HG02885 (cell line): ENCODE data around the gene RAB11FIP4.

Experiments used
- ATAC-seq: cut with Tn5 transposase; IDR thresholded peaks from one replicate; pipeline ENCODE4 v1.9.1; 2021; ENCODE audit warnings: mild to moderate bottlenecking; ENCODE audit not compliant: unreplicated experiment, poor library complexity

Gene RAB11FIP4

DNA sequence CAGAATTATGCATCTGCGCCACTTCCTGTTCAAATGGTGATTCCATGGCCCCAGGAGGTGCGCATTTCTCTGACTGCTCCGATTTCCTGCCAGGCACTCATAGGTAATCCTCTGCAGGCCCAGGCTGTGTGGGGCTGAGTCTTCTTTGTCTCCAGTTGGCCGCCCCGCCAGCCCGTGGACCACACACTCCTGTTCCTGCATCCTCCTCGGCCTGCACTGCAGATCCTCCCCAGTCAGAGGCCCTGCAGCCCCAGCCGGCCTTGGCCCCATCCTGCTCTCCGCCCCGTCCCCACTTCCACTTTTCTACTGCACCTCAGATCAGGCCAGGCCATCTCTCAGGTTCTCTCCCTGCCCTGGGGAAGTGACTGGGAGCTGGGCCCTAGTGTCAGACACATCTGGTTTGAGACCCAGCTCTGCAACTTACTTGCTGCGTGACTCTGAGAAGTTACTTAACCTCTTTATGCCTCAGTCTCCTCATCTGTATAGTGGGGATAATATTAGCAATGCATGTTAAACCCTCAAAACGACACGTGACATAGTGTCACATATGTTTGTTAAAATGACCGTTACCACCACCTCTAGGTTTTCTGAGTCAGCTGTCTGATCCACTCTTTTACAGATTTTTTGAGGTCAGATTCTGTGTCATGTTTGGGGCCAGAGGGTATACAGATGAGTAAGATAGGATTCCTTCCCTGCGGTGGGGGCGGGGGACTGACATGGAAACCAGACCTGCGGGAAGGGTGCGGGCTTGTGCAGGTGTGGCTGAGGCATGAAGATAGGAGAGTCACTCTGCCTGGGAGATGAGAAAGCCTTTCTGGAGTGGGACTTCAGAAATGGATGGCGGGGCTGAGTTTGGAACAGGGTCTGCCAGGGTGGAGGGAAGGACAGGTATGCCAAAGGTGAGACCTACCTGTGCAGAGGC lies 12.8 kb downstream of the RAB11FIP4 start:
- ATAC-seq: no peak

DNA sequence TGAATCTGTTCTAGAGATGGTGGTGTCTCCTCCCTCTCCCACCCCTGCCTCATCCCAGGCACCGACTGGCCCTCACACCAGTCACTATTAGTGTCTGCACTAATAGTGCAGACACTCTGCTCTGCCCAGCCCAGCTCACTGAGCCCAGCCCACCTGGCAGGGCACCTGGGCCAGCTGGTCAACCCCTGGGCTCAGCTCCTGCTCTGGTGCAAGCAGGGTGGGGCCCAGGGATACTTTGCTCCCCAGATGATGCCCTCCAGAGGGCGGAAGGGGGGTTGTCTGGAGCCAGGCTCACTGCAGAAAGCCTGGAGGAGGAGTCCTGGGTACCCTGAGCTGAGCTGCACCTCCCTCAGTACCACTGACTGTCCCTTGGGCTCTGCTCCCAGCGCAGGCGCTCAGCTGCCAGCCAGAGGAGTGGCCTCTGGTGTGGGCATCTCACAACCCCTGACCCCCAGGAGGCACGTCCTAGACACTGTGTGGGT lies 14.5 kb downstream of the RAB11FIP4 start:
- ATAC-seq: no peak

DNA sequence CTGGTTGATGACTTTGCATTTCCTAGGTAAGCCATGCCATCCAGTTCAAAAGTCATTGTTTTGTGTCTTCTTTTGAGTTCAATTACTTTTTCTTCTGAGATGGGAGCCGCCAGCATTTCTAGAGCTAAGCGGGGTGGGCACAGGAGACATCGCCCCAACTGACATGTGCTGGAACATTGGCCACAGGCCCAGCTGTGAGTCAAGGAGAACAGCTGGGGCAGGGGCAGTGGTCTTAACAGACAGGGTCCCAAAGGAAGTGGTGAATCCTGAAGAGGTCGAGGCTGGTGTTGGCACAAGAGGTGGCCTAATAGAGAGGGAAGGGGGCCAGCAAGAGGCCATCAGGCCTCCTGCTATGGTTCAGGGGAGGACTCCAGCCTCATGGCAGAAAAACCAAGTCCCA lies 17.1 kb downstream of the RAB11FIP4 start:
- ATAC-seq: no peak

DNA sequence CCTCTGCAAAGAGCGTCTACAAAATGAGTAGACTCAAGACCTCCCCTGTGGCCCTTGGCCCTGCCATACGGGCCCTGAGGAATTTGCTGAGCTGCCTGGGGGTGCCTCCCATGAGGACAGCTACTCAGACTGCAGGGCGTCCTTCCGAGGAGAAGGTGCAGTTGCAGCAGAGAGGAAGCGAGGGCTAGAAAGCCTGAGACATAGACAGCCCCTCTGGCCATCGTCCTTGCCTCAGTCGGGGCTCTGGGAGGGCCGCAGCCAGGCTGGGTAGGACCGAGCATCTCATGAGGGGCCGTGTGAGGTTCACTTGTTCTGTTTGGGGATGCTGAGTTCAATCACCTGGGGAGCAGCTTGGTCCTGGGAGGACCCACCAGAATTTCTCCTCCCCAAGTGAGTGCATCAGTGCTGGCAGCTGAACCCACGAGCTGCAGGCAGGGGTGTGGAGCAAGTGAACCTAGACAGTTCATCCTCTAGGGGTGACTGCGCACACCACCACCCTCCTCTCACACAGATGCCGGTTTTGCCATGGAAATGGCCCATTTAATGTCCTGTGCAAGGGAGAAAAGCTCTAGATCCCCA lies 20.3 kb downstream of the RAB11FIP4 start:
- no peak for ATAC-seq

- no peak for ATAC-seq
Observed at GRCh38 chr17:31412511-31412910, 21.0 kb downstream of the RAB11FIP4 start.

GRCh38 chr17:31413081-31413799 lies 21.8 kb downstream of the RAB11FIP4 start:
- ATAC-seq: no peak

GRCh38 chr17:31413874-31414549 lies 22.5 kb downstream of the RAB11FIP4 start:
- ATAC-seq: no peak

GRCh38 chr17:31414550-31414918 lies 23.1 kb downstream of the RAB11FIP4 start:
- ATAC-seq: no peak

DNA sequence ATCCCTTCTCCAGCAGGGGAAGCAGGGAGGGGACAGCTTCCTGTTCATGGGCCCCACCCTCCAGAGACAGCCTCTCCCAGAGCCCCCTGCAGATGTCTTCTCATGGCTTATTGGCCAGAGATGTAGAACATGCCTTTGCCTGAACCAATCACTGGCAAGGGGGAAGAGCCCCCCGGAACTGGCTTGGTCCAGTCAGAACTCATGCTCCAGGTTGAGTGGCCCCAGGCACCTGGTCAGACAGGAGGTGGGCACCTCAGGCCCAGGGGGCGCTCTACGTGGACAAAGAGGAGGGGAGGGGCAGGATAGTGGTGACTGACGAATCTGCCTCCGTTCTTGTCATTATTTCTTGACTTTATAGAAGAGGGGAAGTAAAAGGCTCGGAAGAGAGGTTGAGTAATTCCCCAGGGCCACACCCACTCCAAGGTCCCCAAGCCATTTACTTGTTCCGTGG lies 23.6 kb downstream of the RAB11FIP4 start:
- no peak for ATAC-seq

DNA sequence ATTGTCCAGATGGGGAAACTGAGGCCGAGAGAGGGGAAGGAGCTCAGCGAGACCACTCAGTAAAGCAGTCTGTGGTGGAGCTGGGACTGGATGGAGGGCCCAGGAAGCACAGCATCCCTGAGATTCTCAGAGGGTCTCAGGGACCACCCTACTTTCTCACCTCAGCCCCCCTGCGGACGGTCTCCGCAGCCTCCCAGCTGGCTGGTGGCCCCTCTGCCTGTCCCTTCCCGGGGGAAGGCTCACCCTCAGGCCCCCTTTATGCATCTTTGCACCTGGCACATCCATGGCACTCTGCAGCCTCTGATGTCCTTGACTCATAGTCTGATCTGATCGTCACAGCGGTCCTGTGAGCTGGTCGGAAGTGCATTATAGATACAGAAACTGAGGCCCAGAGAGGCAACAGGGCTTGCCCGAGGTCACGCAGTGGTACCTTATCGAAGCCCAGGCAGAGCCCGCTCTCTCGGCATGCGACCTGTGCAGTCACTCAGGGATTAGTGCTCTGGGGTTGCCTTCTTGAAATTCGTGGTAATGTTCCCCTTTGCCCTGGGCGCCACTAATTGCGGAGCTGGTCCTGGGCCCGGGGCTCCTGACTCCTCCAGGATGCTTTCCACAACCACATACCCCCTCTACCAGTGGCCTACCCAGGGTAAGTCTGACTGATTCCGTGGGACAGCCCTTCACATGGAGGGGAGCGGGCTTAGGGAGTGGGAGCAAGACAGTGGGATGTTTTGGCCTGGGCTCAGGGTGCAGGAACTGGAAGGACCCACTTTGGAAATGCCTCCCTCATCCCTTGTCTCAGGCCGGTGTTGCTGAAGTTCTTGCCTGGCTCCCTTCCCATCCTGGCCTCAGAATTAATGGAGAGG lies 24.4 kb downstream of the RAB11FIP4 start:
- no peak for ATAC-seq

DNA sequence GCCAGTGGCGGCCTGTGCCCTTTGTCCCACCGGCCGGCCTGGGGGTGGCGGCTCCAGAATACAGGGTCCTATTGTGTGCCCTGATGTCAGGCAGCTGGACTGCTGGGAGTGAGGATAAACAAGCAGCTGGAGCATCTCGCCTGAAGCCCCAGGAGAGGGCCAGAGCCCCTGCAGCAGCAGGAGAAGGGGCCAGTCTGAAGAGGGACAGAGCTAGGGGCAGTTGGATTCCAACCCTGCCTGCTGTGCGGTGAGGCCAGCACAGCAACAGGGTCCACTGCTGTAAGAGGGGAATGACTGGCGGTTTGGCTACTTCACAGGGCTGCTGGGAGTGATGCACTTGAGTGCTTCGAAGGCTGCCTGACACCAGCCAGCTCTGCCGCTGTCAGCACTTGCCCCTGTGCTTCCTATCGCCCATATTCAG lies 25.0 kb downstream of the RAB11FIP4 start:
- no peak for ATAC-seq

DNA sequence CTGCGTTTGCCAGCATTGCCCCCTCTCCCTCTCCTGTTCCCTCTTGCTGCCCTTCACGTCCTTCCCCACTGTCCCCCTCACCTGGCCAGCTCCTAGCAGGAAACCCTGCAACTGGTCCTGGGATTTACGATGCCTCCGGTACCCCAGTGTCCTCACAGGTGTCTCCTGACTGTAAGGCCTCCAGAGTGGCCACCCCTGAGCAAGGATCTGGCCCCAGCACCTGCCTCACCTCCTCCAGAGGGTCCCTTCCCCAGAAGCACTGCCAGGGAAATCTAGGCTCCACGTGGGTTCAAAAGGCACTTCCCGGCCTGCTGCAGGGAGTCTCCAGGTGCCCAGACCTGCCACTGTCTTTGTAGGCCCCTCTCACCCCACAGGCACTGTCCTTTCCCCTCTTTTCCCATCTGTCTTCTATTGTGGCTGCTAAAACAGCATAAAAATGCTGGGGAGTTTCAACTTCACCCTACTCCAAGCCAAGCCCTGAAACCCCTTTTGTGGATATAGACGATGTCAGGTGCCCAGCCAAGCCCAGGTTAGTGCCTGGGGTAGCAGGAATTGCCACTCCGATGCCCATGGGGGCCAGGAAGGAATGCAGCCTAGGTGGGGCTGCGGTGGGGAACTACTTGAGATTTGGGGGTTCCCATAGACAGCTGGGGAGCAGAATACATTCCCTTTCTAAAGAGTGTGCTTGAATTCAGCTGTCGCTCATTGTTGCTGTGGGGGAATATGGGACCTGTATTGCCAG lies 25.7 kb downstream of the RAB11FIP4 start:
- no peak for ATAC-seq

DNA sequence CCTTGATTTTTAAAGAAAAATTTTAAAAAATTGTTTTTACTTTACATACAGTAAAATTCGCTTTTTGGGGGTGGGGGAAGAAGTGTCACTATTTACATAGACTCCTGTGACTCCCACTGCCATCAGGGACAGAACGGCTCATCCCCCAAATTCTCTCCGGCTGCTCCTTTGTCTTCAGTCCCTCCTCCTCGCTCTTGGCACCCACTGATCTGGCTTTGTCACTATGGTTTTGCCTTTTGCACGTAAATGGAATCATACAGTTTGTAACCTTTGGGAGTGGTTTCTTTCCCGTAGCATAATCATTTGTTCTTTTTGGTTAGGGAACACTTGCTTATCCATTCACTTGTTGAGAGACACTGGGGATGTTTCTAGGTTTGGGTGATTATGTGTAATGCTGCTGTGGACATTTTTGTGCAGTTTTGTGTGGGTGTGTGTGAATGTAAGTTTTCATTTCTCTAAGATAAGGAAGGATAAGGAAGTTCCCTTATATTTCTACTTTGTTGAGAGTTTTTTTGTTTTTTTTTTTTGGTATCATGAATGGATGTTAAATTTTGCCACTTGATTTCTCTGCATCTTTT lies 27.4 kb downstream of the RAB11FIP4 start:
- ATAC-seq: no peak

DNA sequence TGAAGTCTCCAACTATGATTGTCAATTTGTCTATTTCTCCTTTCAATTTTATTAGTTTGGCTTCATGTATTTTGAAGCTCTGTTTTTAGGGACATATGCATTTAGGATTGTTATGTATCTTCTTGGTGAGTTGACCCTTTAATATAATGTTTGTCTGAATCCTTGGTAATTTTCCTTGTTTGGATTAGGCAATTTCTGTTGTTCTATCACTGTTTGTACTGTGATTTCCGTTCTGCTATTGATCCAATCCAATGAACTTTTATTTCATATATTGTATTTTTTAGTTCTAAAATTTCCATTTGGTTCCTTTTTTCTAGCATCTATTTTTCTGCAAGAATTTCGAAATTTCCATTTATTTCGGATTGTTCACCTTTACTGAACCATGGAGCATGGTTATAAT lies 31.0 kb downstream of the RAB11FIP4 start:
- ATAC-seq: no peak

- ATAC-seq: no peak
Observed at GRCh38 chr17:31424944-31425281, 33.4 kb downstream of the RAB11FIP4 start.

GRCh38 chr17:31425282-31426040 lies 34.0 kb downstream of the RAB11FIP4 start:
- ATAC-seq: no peak

GRCh38 chr17:31427684-31428083 lies 36.2 kb downstream of the RAB11FIP4 start:
- ATAC-seq: no peak

GRCh38 chr17:31428111-31428510 lies 36.6 kb downstream of the RAB11FIP4 start:
- ATAC-seq: no peak
